GM19099 (cell line): ENCODE measurements around the gene VASN.
A peak's percentile ranks its signal among the peaks of the same experiment; 100 is the strongest.

ENCODE experiments used
- POLR2A ChIP-seq: IDR thresholded peaks from 3 replicates; pipeline ENCODE4 v1.6.1; 2011; ENCODE audit warnings: low read depth; ENCODE audit not compliant: insufficient read length; ENCODE audit errors: extremely low read depth

Gene VASN

GRCh38 chr16:4409081-4409932, 37.7 kb downstream of the VASN start:
- no peak for TF ChIP-seq POLR2A

- no peak for TF ChIP-seq POLR2A
These were observed 38.9 kb downstream of the VASN start for GRCh38 chr16:4410335-4411075.

- TF ChIP-seq POLR2A = no peak
These were observed 40.0 kb downstream of the VASN start for GRCh38 chr16:4411684-4412083.

GRCh38 chr16:4412159-4412558, 40.5 kb downstream of the VASN start:
- TF ChIP-seq POLR2A = no peak

- no peak for TF ChIP-seq POLR2A
These were observed 41.2 kb downstream of the VASN start for GRCh38 chr16:4412854-4413253.

DNA sequence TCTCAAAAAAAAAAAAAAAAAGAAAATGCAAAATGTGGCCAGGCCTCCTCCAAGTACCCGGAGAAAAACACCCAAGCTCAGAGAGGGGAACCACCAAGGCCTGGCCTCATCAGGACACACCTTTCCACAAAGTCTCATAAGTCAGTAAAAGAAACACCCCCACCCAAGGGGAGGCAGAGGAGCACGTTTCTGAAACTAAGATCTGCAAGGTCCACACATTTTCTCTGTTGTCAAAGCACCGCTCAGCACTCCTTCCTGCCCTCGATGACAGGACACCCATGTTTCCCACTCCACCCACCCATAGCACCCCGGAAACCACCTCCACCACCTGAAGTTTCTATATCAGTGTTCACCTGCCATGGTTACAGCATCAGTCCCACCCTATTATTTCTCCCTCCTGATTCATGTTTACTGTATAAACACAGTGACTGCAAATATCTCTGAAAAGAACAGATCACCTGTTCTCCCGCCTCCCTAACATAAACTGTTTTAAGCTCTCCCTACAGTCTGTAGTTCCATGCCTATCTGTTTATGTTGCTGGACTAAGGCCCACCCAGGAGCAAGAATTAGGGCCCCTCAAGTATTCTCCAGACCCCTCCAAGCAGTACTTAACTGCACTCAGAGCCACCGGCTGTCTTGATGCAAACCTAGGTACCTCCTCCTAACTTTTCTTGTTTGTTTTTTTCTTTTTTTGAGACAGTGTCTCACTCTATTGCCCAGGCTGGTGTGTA, 42.7 kb downstream of the VASN start:
- TF ChIP-seq POLR2A = no peak

- TF ChIP-seq POLR2A = peak; percentile 46
These were observed 44.0 kb downstream of the VASN start for GRCh38 chr16:4415538-4416199.

DNA sequence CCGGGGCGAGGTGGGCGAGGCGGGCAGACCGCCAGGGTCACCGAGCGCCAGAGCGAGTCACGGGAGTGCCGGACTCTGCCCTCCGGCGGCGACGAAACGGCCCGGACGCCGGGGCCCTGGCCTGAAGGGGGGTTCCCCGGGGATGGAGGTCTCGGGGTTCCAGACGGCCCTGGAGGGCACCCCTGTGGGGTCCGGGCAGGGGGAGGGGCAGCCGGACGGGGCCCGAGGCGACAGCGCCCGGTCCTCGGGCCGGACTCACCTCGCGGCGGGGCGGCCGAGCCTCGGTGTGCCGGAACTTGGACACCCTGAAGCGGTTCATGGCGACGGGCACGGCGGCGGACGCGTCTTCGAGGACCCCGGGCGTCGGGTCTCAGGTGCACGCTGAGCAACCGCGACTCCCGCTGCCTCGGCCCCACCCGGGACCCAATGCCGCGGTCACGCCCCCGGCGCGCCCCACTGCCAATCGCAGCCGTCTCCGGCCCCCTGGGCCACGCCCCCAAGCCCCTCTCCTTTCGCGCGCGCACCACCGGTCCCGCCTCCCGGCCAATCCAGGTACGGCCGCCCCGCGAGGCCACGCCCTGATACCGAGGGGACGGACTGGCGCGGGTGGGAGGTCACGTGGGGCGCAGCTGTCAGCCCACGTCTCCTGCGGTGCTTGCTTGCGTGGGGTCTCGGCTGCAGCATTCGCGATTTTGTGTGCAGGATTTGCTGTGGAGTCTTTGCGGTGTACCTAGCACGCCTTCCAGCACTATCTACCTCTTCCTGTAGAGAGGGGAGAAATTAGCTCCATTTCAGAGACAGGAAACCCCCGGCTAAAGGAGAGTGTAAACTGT, 44.8 kb downstream of the VASN start, which contains the start of gene CORO7:
Gene CORO7 (minus strand): TSS at position 397 of the 833 bp plus-strand sequence. CDS start 78 bp downstream, at position 319.
- peak; percentile 78 for TF ChIP-seq POLR2A

DNA sequence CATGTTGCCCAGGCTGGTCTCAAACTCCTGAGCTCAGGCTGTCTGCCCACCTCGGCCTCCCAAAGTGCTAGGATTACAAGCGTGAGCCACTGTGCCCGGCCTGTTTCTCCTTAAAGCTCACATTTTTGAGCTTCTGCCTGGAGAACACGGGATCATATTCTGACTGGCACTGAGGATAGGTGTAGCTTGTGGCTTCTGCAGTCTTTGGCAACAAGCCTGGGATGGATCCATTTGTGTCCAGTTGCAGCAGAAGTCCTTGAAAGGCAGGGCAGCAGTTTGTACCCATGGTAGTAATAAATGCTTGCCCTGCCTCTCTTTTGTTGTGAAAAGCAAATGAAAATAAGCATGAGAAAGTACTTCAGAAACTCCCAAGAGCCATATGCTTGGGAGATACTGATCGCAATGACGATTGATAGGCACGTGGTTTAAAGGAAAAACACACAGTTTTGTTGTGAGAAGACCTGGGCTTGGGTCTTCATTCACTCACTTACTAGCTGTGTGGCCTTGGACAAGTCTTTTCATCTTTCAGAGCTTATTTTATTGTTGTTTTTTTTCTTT, 47.8 kb downstream of the VASN start:
- TF ChIP-seq POLR2A = no peak

DNA sequence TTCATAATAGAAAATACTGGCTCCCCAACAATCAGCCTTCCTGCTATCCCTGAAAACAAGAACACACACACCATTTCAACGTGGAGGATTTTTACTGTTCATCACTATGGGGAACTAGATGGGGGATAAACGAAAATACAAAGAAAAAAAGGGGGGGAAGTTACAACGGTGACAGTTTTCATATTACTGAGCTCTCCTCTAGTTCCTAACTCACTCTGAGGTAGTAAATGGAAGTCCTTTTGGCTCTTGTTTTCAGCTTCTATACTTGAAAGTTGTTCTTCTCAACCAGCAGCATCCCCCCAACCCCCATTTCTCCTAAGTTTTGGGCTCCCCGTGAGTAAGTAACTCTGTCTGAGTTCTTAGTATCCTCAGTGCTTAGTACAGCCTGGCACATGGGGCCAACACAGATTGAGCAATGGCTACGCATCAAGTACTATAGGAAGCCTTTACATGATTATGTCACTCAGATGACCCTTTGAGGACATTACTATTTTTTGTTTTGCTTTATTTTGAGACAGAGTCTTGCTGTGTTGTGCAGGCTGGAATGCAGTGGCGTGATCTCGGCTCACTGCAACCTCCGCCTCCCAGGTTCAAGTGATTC, 49.0 kb downstream of the VASN start:
- no peak for TF ChIP-seq POLR2A

- TF ChIP-seq POLR2A = peak; percentile 93
These were observed 53.9 kb downstream of the VASN start, which contains the start of gene DNAJA3 for GRCh38 chr16:4425378-4426020. Gene DNAJA3, plus strand, starts transcription at chr16:4425868. Its CDS starts 14 bp downstream, at chr16:4425882.

GRCh38 chr16:4426021-4426684, 54.5 kb downstream of the VASN start:
- TF ChIP-seq POLR2A = no peak

- no peak for TF ChIP-seq POLR2A
These were observed 55.2 kb downstream of the VASN start for GRCh38 chr16:4426722-4427372.
